ENCODE measurements around the gene USP24.
"Not testable (repeated sequence)": the region's sequence is repeated elsewhere in the genome, so short reads cannot be mapped to it uniquely, and the experiment has no call there.

The USP24 gene

GRCh38 chr1:55034476-55035133, 180.6 kb downstream of the USP24 start:
- Mint-ChIP-seq H3K4me3 (no peak overlapping the region), H3K9me3 (no peaks in the 10 kb centered on the region), H3K27me3 (peaks cover 95% of the 10 kb centered on the region), H3K36me3 (ENCODE audit: insufficient read depth) (no peaks in the 10 kb centered on the region), H3K27ac (ENCODE audit: low read depth) (no peak overlapping the region), H3K4me1 (no peaks in the 10 kb centered on the region)
- DNase-seq (ENCODE audit: low spot score in 2 of 2) (no peak), ATAC-seq (replicated peaks; ENCODE audit: extremely low read depth, poor library complexity, severe bottlenecking) (no peak)

GRCh38 chr1:55033265-55033614, 181.9 kb downstream of the USP24 start:
- ATAC-seq (replicated peaks; ENCODE audit: extremely low read depth, poor library complexity, severe bottlenecking) (no peak), DNase-seq (ENCODE audit: low spot score in 2 of 2) (no peak)
- Mint-ChIP-seq H3K4me3 (no peak overlapping the region), H3K9me3 (no peaks in the 10 kb centered on the region), H3K27ac (ENCODE audit: low read depth) (no peak overlapping the region), H3K4me1 (no peaks in the 10 kb centered on the region), H3K36me3 (ENCODE audit: insufficient read depth) (no peaks in the 10 kb centered on the region), H3K27me3 (peaks cover 90% of the 10 kb centered on the region)

GRCh38 chr1:55031098-55031497, 184.1 kb downstream of the USP24 start:
- H3K27ac Mint-ChIP-seq (ENCODE audit: low read depth); ATAC-seq (replicated peaks; ENCODE audit: extremely low read depth, poor library complexity, severe bottlenecking); DNase-seq (ENCODE audit: low spot score in 2 of 2); H3K4me3 Mint-ChIP-seq; H3K4me1 Mint-ChIP-seq; H3K36me3 Mint-ChIP-seq (ENCODE audit: insufficient read depth); H3K9me3 Mint-ChIP-seq: not testable (repeated sequence)
- peaks cover 68% of the 10 kb centered on the region for H3K27me3 Mint-ChIP-seq

GRCh38 chr1:55026682-55027081, 188.5 kb downstream of the USP24 start:
- not testable (repeated sequence) for H3K27ac Mint-ChIP-seq (ENCODE audit: low read depth); H3K4me3 Mint-ChIP-seq; H3K4me1 Mint-ChIP-seq; DNase-seq (ENCODE audit: low spot score in 2 of 2); H3K9me3 Mint-ChIP-seq; H3K36me3 Mint-ChIP-seq (ENCODE audit: insufficient read depth); ATAC-seq (replicated peaks; ENCODE audit: extremely low read depth, poor library complexity, severe bottlenecking)
- peaks cover 43% of the 10 kb centered on the region for H3K27me3 Mint-ChIP-seq

- not testable (repeated sequence) for H3K36me3 Mint-ChIP-seq (ENCODE audit: insufficient read depth); H3K4me1 Mint-ChIP-seq; DNase-seq (ENCODE audit: low spot score in 2 of 2); H3K9me3 Mint-ChIP-seq; H3K27ac Mint-ChIP-seq (ENCODE audit: low read depth); H3K4me3 Mint-ChIP-seq; ATAC-seq (replicated peaks; ENCODE audit: extremely low read depth, poor library complexity, severe bottlenecking)
- peaks cover 35% of the 10 kb centered on the region for H3K27me3 Mint-ChIP-seq
Observed at GRCh38 chr1:55024163-55024562, 191.0 kb downstream of the USP24 start.

- Mint-ChIP-seq H3K9me3 (no peaks in the 10 kb centered on the region), H3K27ac (ENCODE audit: low read depth) (no peak overlapping the region), H3K4me1 (peaks cover 6% of the 10 kb centered on the region), H3K27me3 (peaks cover 44% of the 10 kb centered on the region), H3K36me3 (ENCODE audit: insufficient read depth) (no peaks in the 10 kb centered on the region), H3K4me3 (no peak overlapping the region)
- ATAC-seq (replicated peaks; ENCODE audit: extremely low read depth, poor library complexity, severe bottlenecking) = peak; percentile 78
- DNase-seq (ENCODE audit: low spot score in 2 of 2) = peak; percentile 31 to 42
Observed at GRCh38 chr1:55021942-55022546, 193.1 kb downstream of the USP24 start.

- no peak for DNase-seq (ENCODE audit: low spot score in 2 of 2)
- Mint-ChIP-seq H3K27ac (ENCODE audit: low read depth) (no peak overlapping the region), H3K27me3 (peaks cover 55% of the 10 kb centered on the region), H3K36me3 (ENCODE audit: insufficient read depth) (no peaks in the 10 kb centered on the region), H3K9me3 (no peaks in the 10 kb centered on the region), H3K4me1 (no peaks in the 10 kb centered on the region), H3K4me3 (no peak overlapping the region)
- no peak for ATAC-seq (replicated peaks; ENCODE audit: extremely low read depth, poor library complexity, severe bottlenecking)
Observed at GRCh38 chr1:55018395-55018794, 196.8 kb downstream of the USP24 start.

Measured in central memory CD8-positive, alpha-beta T cell (primary cell).